SHP77 (cell line): ENCODE data around the gene OR7G1.
"Not testable (repeated sequence)": the region's sequence is repeated elsewhere in the genome, so short reads cannot be mapped to it uniquely, and the experiment has no call there.

ENCODE experiments used
- DNase-seq, 2 experiments: peaks; one replicate each; lab custom pipeline; 2025; lab: John Stamatoyannopoulos, UW

Gene OR7G1

DNA sequence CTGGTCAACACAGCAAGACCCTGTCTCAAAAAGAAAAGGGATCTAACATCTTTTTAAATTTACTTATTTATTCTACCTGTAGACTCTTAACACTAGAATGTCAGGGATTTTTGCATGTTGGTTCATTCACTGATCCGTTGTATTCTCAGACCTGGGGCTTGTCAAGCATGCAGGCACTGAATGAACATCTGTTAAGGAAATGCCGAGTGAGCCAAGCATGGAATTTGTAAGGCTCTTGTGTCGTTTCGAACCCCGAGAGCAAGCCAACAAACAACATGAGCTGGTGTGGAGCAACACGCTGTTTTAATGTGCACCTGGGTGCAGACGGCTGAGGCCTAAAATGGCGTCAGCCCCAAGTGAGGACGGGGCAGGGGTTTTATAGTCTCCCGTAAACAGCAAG is 38.7 kb downstream of the OR7G1 start:
- no peak for DNase-seq

DNA sequence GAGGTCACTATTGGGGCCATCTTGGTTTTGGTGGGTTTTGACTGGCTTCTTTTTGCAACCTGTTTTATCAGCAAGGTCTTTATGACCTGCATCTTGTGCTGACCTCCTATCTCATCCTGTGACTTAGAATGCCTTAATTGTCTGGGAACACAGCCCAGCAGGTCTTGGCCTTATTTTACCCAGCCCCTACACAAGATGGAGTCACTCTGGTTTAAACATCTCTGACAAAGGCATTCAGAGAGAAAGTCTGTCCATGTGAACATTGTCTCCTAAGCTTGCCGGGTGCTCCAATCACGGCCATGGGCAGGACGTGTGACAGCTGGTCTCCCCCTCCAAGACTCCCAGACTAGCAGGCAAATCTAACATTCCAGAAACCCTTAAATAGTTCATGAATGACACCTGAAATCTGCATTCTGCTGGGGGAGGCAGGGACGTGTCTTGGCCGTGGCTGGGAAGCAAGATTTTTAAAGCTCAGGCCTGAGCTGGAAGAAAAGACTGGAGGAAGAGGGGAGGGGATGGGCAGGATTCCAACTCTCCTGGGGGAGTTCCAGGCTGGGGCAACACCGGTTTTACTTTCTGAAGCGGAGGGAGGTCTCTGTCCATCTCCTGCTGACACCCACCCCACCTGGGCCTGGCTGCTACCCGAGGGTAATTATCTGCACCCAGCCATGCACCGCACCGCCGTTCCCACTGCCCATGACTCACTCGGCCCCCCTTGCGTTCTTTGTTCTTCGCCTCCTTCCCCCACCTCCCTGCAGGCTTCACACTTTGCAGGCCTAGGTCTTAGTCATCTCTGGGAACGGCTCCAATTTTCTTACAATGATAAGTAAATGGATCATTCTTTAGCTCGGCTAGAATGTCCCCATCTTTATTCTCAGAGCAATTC is 40.3 kb downstream of the OR7G1 start:
- DNase-seq: peak; percentile 19 to 37

DNA sequence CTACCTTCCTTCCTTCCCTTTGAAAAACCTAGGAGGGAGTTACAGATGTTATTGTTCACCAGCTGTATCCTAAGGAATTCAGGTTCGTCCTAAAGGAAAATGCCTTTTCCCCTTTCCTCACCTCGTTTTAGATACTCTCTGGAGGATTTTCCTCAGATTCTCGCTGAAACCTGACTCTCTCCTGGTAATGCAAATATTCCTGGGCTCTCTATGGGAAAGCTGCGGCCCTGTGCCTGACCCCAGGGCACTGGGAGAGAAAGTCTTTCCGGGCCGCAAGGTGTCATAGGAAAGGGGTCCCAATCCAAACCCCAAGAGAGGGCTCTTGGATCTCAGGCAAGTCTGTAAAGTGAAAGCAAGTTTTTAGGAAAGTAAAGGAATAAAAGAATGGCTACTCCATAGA is 41.8 kb downstream of the OR7G1 start:
- DNase-seq: no peak

DNA sequence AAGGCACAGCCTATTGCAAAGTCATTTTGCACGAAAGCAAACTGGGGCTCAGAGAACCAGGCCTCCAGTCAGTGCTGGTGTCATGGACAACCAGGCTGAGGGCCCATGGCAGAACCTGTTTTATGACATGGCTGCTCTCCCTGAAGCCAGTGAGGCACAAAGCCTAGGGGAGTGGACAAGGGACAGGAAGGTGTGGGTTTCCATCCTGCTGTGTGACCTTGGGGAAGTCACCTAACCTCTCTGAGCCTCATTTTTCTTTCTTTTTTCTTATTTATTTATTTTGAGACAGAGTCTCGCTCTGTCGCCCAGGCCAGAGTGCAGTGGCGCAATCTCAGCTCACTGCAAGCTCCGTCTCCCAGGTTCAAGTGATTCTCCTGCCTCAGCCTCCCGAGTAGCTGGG is 43.8 kb downstream of the OR7G1 start:
- DNase-seq: not testable (repeated sequence)

DNA sequence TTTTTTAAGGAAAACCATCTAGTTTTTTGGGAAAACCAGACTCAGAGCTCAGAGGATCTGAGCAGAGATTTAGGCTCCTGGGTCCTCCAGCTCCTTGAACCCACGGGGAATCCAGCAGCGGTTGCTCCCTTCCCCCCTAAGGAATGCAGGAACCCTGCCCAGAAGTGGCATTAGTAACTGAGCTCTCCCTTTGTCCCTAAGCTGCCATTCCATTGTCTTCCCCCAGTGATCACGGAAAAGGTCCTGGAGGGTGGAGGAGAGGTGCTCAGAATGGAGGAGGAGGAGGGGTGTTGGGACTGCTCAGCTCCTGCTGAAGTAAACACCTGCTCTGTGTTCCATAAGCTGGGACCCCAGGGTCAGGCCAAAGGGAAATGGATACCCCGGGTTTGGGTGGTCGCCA is 45.5 kb downstream of the OR7G1 start:
- DNase-seq: no peak

DNA sequence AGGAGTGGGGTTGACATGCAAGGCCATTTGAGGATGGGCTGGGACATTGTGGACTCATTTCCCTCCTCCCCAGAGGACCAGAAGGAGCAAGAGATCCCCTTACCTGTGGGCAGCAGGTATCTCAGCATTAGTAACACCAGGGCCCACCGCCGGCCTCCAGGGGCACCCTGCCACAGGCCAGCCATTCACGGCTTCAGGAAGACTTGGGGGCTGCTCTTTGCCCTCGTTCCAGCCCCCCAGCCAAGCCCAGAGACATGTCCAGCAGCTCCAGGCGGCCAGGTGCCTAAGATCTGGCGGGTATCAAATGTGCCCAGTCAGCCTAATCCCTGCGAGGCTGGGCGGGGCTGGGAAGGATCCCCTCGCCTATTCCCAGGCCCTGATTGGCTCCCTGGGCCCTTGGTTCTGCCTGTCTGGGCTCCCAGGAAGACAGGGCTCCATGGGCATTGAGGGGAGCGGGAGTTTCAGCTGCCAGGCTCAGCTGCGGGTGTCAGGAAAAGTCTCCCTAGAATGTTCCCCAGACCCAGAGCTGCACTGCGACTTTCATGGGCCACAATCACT is 50.0 kb downstream of the OR7G1 start:
- no peak for DNase-seq
